GM19372 (cell line): ENCODE data around the gene CRY2.

Experiments used
- ATAC-seq: cut with Tn5 transposase; IDR thresholded peaks from one replicate; pipeline ENCODE4 v1.9.1; 2021; ENCODE audit warnings: mild to moderate bottlenecking, low read depth, moderate library complexity; ENCODE audit not compliant: unreplicated experiment

CRY2 gene

GRCh38 chr11:45913514-45913913 is 66.2 kb downstream of the CRY2 start:
- ATAC-seq: no peak

GRCh38 chr11:45913942-45914635 is 66.8 kb downstream of the CRY2 start:
- no peak for ATAC-seq

GRCh38 chr11:45915446-45915845 is 68.2 kb downstream of the CRY2 start:
- no peak for ATAC-seq

- no peak for ATAC-seq
Observed at GRCh38 chr11:45917286-45917622, 70.0 kb downstream of the CRY2 start.

- peak; percentile 84 for ATAC-seq
Observed at GRCh38 chr11:45917623-45918330, 70.5 kb downstream of the CRY2 start, which contains the start of gene PEX16. Gene PEX16 (minus strand): TSS chr11:45917877. CDS start chr11:45917811, 66 bp downstream.

- ATAC-seq: peak; percentile 44
Observed at GRCh38 chr11:45918331-45918941, 71.2 kb downstream of the CRY2 start.

- ATAC-seq: no peak
Observed at GRCh38 chr11:45918962-45919675, 71.8 kb downstream of the CRY2 start.

GRCh38 chr11:45919806-45920530 is 72.7 kb downstream of the CRY2 start:
- no peak for ATAC-seq

GRCh38 chr11:45920531-45921477 is 73.5 kb downstream of the CRY2 start:
- no peak for ATAC-seq

GRCh38 chr11:45921561-45922424 is 74.5 kb downstream of the CRY2 start:
- no peak for ATAC-seq

GRCh38 chr11:45922425-45923082 is 75.3 kb downstream of the CRY2 start, which contains the start of gene LARGE2:
Gene LARGE2 (plus strand): TSS chr11:45922656. CDS start chr11:45922883, 227 bp downstream.
- ATAC-seq: no peak

GRCh38 chr11:45924036-45924915 is 77.0 kb downstream of the CRY2 start:
- no peak for ATAC-seq

- ATAC-seq: no peak
Observed at GRCh38 chr11:45924927-45925326, 77.7 kb downstream of the CRY2 start.

- no peak for ATAC-seq
Observed at GRCh38 chr11:45925550-45925949, 78.3 kb downstream of the CRY2 start.

- no peak for ATAC-seq
Observed at GRCh38 chr11:45926001-45926401, 78.7 kb downstream of the CRY2 start.

- no peak for ATAC-seq
Observed at GRCh38 chr11:45926536-45927331, 79.5 kb downstream of the CRY2 start.
